Ovary (tissue), 9 donors: ENCODE data around the gene DTHD1. TPM values are rescaled to one million over a fixed set of nuclear protein-coding genes. Genes with fewer than 3 reads are reported as not detected.
A peak's percentile ranks its signal among the peaks of the same experiment; 100 is the strongest.

Source experiments
- DNase-seq, 5 donors: peaks; one replicate each; pipeline ENCODE4 v3.0.0-alpha.2; 2019 to 2020
- H3K27ac ChIP-seq, 2 donors: fragments of 200-600 bp; one replicate each; pipeline versions ENCODE4 v1.5.1 to v1.8.0; 2019 to 2022
- H3K27me3 ChIP-seq: fragments of 200-600 bp; one replicate; pipeline ENCODE4 v1.8.0; 2022
- H3K36me3 ChIP-seq: fragments of 200-600 bp; sonication (generic); one replicate; pipeline ENCODE4 v1.5.1; 2019
- H3K4me1 ChIP-seq: one replicate; pipeline ENCODE4 v1.8.1; 2013; ENCODE audit warnings: mild to moderate bottlenecking, moderate library complexity; ENCODE audit not compliant: insufficient read depth
- H3K4me3 ChIP-seq: fragments of 200-600 bp; sonication (generic); one replicate; pipeline ENCODE4 v1.5.1; 2017
- H3K9me3 ChIP-seq, 2 donors: fragments of 200-600 bp in 1 of 2; sonication (generic) in 1 of 2; one replicate each; pipeline versions ENCODE4 v1.5.1 to v1.8.1; 2013 to 2019; ENCODE audit warnings: mild to moderate bottlenecking in 1 of 2, moderate library complexity in 1 of 2
- CTCF ChIP-seq, 3 donors: fragments of 450-650 bp in 2 of 3; fragments of 200-600 bp in 1 of 3; IDR thresholded peaks; one replicate each; pipeline versions ENCODE4 v1.5.1 to v1.8.0; 2016 to 2022; ENCODE audit warnings: antibody characterized with exemption in 3 of 3, mild to moderate bottlenecking in 1 of 3
- EP300 ChIP-seq: sonication (generic); formaldehyde crosslinking; IDR thresholded peaks from one replicate; pipeline ENCODE4 v1.6.1; 2017; ENCODE audit warnings: antibody characterized with exemption
- POLR2A ChIP-seq: fragments of 450-650 bp; IDR thresholded peaks from one replicate; pipeline ENCODE4 v1.6.1; 2017; ENCODE audit warnings: antibody characterized with exemption, mild to moderate bottlenecking, moderate library complexity
- WGBS, 3 donors: extraction: QIAGEN DNeasy Blood & Tissue Kit in 1 of 3; methylation state at CpG; one replicate each; pipeline versions ENCODE4 v1.1.5 to v1.1.7; 2013 to 2017; 5-methylcytosine and 5-hydroxymethylcytosine counted together
- intact Hi-C, 4 donors: fragments of 100-400 bp; cut with DNase I; formaldehyde crosslinking; loops; one replicate each; pipeline versions ENCODE4 v1.11.0 to v1.15.1; 2022 to 2023
- polyA plus RNA-seq, 2 donors: library from polyadenylated mRNA; stranded (reverse); fragments of 200-250 nt in 1 of 2; fragments of 350-450 nt in 1 of 2; fragmentation: Illumina TruSeq in 1 of 2; extraction: RNeasy Lipid Tissue Mini Kit (QIAGEN cat#74804) in 1 of 2; gene quantifications; one replicate each; pipeline ENCODE4 v1.2.3, GENCODE V29; 2013 to 2014
- total RNA-seq, 7 donors: library from RNA; depleted of rRNA in 2 of 7; stranded (reverse); fragments of >200 nt in 2 of 7; fragmentation: NEBNext Ultra II Directional in 3 of 7; extraction: Animal tissue kit (Norgen Biotek cat#: 25700) in 3 of 7; gene quantifications; one replicate each; pipeline versions ENCODE4 v1.1.0 to v1.2.4, GENCODE V29; 2016 to 2023
- donor health status: DM: no; HTN: no; CAD: no; lungs with moderate emphysema.
- donor health status: DM: no; HTN: no; CAD: no.
- donor health status: Bipolar disorder and iron deficiency.
- donor health status: DM: yes; HTN: yes; CAD: no.
- donor health status: DM: no; HTN: no; CAD: no.
- donor health status: DM: yes; HTN: yes; CAD: no.

Gene DTHD1
- total and polyA plus RNA-seq, 9 donors, result 0.04 to 14.8 (median 0.99) TPM; not detected in 2

DNA sequence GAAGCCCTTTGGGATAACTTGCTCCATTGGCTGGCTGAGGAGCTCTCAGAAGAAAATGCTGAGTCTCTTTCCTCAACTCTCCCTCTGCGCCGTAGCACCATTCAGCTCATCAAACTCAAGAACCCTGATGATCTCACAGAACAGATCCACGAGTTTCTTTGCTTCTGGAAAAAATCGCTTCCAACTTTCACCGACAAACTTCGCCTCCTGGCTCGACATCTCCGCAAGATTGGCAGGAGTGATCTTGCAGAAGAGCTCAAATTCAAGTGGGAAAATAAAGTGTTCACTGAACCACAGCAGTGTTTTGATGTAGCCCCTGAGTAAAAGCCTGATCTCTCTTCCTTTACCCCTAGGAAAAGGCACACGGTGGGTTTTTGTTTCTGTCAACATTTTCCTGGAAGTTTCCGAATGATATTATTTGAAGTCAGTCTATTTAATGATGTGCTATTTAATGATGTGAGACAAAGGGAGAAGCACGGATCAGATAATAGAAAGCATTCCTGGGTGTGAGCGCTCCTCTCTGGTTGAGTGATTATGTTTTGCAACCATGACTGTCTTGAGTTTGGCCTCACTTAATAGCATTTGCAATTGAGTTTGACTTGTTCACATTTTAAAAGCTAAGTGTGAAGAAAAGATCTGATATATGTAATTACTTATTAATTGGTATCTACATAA, 62.2 kb downstream of the DTHD1 start:
- no peak overlapping the region for H3K4me3 ChIP-seq
- intact Hi-C loops, result no loop called here
- H3K4me1 ChIP-seq, result no peaks in the 10 kb centered on the region
- no peaks in the 10 kb centered on the region for H3K36me3 ChIP-seq
- DNase-seq, result no peak
- no peaks in the 10 kb centered on the region for H3K9me3 ChIP-seq
- 89 to 92% (median 91%) methylated on average over 12 of the region's 12 CpGs for WGBS, 3 donors
- H3K27me3 ChIP-seq, result no peaks in the 10 kb centered on the region
- no peak overlapping the region for H3K27ac ChIP-seq
- TF ChIP-seq POLR2A (no peak), EP300 (no peak), CTCF (IDR thresholded peaks at IDR 0.05) (no peak)

GRCh38 chr4:36348403-36348938, 67.1 kb downstream of the DTHD1 start:
- H3K9me3 ChIP-seq, result no peaks in the 10 kb centered on the region
- no peak overlapping the region for H3K4me3 ChIP-seq
- intact Hi-C loops, result no loop called here
- no peak for TF ChIP-seq EP300
- TF ChIP-seq POLR2A, result no peak
- no peak for TF ChIP-seq CTCF (IDR thresholded peaks at IDR 0.05)
- DNase-seq, result no peak
- WGBS, 3 donors, result 77 to 82% (median 79%) methylated on average over 4 of the region's 4 CpGs
- no peaks in the 10 kb centered on the region for H3K4me1 ChIP-seq
- no peak overlapping the region for H3K27ac ChIP-seq
- no peaks in the 10 kb centered on the region for H3K36me3 ChIP-seq
- no peaks in the 10 kb centered on the region for H3K27me3 ChIP-seq

DNA sequence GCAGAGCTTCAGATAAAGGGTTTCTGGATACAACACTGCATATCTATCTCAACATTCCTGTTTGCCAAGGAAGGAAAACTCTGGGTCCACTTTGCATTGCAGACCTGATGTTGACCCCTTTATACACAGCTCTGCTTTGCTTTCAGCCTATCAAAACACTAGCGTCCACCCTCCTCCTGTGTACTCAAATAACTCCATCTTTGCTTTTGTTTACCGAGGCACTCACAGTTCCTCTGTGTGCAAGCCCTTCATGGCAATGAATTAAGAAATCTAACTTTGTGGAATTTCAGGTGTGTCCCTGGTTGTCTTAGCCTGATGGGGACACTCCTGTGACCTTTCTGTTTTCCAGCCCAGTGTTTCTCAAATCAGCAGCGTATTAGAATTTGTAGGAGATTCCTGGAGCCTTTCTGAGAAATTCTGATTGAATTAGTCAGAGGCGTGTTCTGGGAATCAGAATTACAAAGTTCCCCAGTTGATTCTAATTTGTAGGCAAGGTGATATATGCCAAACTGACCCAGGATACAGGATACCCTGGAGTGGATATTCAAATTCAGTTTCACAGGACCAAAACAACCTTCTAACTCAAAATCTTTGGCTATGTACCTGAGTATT, 68.6 kb downstream of the DTHD1 start:
- no peaks in the 10 kb centered on the region for H3K4me1 ChIP-seq
- no peaks in the 10 kb centered on the region for H3K27me3 ChIP-seq
- no peak for TF ChIP-seq CTCF (IDR thresholded peaks at IDR 0.05)
- TF ChIP-seq EP300, result no peak
- TF ChIP-seq POLR2A, result no peak
- H3K27ac ChIP-seq, result no peak overlapping the region
- intact Hi-C loops, result no loop called here
- H3K4me3 ChIP-seq, result no peak overlapping the region
- 20 to 29% (median 27%) methylated on average over 4 of the region's 4 CpGs for WGBS, 3 donors
- no peaks in the 10 kb centered on the region for H3K36me3 ChIP-seq
- no peaks in the 10 kb centered on the region for H3K9me3 ChIP-seq
- no peak for DNase-seq

GRCh38 chr4:36351082-36351666, 69.8 kb downstream of the DTHD1 start:
- Histone ChIP-seq H3K27ac (no peak overlapping the region), H3K4me3 (no peak overlapping the region), H3K27me3 (no peaks in the 10 kb centered on the region), H3K36me3 (no peaks in the 10 kb centered on the region), H3K9me3 (no peaks in the 10 kb centered on the region), H3K4me1 (no peaks in the 10 kb centered on the region)
- TF ChIP-seq POLR2A (no peak), CTCF (IDR thresholded peaks at IDR 0.05) (no peak), EP300 (no peak)
- DNase-seq, result peak in 1 of 5 donors; percentile 15
- intact Hi-C loops, result no loop called here
- 22 to 31% (median 24%) methylated on average over 2 of the region's 2 CpGs for WGBS, 3 donors
